GM10266 (cell line): Measurements from ENCODE around the gene ACBD6.

Source experiments
- DNase-seq: peaks from one replicate; pipeline ENCODE4 v3.0.0; 2012; ENCODE audit errors: extremely low spot score
- TF ChIP-seq, protein P1 (sequence below): IDR thresholded peaks from 2 replicates; pipeline ENCODE4 v1.5.1; 2012; ENCODE audit warnings: mild to moderate bottlenecking, low read depth; ENCODE audit not compliant: control insufficient read depth, insufficient read depth; ENCODE audit errors: missing control alignments

ACBD6 gene

DNA sequence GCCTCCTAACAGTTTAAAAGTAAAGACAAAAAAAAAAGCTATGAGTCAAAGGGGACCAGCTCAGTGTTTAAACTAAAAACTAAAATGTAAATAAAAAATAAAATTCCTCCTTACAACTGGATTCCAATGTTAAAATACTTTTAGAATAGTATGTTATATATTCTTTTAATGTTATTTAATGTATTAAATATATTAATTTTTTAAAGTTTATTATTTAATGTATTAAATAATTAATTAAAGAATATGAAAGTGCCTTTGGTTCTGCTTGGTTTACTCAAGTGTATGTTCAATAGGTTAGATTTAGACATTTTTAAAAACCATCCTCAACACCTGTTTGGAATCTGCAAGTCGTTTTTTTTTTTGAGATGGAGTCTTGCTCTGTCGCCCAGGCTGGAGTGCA lies 13.1 kb downstream of the ACBD6 start:
- TF ChIP-seq, protein P1, sequence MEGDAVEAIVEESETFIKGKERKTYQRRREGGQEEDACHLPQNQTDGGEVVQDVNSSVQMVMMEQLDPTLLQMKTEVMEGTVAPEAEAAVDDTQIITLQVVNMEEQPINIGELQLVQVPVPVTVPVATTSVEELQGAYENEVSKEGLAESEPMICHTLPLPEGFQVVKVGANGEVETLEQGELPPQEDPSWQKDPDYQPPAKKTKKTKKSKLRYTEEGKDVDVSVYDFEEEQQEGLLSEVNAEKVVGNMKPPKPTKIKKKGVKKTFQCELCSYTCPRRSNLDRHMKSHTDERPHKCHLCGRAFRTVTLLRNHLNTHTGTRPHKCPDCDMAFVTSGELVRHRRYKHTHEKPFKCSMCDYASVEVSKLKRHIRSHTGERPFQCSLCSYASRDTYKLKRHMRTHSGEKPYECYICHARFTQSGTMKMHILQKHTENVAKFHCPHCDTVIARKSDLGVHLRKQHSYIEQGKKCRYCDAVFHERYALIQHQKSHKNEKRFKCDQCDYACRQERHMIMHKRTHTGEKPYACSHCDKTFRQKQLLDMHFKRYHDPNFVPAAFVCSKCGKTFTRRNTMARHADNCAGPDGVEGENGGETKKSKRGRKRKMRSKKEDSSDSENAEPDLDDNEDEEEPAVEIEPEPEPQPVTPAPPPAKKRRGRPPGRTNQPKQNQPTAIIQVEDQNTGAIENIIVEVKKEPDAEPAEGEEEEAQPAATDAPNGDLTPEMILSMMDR: no peak
- no peak for DNase-seq

- no peak for DNase-seq
- TF ChIP-seq, protein P1: no peak
Measured at GRCh38 chr1:180488661-180489060, 13.7 kb downstream of the ACBD6 start.

DNA sequence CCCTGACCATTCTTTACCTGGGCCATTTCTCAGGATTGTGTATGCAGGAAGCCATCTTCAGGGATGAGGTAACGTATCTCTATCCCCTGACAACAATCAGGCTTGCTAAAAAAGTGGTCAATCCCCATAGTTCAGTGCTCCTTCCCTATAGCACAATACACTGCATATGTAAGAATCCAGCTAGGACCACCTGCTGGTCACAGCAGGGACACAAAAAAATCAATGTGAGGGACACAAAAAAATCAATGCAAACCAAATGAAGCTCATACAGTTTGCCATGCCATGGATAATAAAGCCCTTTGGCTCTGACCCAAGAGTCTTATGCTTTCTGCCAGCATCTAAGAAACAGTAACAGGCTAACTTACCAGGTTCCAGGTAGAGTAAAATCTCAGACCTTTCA lies 16.3 kb downstream of the ACBD6 start:
- TF ChIP-seq, protein P1: no peak
- DNase-seq: no peak

DNA sequence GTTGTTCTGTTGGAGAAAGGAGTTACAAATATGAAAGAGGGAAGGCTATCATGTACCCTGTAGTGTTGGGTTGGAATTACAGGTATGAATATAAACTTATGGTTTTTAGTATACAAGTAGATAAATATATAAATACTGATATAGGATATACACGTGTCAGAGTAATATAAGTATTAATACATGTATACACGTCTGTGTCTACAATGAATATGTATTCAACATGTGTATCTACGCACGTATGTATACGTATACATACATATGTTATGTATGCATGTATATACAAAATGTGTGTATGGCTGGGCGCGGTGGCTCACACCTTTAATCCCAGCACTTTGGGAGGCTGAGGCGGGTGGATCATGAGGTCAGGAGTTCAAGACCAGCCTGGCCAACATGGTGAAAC lies 17.9 kb downstream of the ACBD6 start:
- TF ChIP-seq, protein P1: no peak
- DNase-seq: no peak

DNA sequence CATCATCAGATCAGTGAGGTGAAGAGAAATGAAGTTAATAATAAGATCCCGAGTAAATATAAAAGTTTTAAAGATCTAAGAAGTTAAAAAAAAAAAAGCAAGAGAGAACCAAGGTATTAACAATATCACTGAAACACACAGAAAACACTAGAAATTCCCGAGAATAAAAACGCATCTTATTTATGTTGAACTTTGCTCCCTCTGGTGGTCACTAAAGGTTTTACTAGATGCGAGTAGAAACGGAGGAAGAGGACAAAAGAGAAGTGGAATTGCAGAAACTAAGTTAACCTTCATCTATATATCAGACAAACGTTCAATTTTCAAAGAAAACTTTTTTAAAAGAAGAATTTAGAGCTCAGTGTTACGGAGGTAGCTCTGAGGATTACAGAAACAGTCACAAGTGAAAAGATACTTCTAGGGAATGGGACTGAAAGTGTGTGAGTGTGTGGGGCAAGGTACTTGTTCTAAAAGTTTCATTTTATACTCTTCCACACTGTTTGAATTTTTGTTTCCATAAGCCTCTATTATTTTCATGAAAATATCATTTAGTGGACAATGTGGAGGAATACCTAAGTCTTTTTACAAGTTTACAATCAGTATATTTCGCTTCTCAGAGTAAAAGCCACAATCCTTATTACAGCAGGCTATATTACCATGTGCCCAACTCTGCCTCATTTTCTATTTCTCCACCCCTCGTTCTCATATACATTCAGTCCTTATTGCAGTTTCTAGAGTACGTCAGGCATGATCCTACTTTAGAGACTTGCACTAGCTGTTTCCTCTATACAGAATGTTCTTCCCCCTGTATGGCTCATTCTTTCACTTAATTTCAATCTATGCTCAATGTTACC lies 19.7 kb downstream of the ACBD6 start:
- DNase-seq: peak; percentile 32
- TF ChIP-seq, protein P1: peak; percentile 70

- TF ChIP-seq, protein P1: no peak
- no peak for DNase-seq
Measured at GRCh38 chr1:180470031-180470430, 32.3 kb downstream of the ACBD6 start.

DNA sequence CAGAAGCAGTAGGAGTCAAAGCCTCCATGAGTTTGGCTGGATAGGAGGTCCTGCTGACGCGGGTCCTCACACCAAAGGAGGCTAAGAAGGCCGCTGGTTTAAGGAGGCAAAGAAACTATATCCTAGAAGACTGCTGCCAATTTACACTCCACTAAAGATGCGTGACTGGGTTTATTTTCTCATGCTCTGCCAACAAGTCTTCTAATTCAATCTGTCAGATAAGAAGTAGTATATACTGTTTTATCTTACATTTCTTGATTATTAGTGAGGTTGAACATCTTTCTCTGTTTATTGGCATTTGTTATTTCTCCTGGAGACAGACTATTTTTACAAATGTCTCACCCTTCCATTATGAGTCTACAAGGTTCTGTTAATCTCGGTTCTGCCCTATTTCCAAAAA lies 34.1 kb downstream of the ACBD6 start:
- DNase-seq: no peak
- TF ChIP-seq, protein P1: no peak
